Measurements from ENCODE around the gene B3GALNT2.

B3GALNT2 gene

DNA sequence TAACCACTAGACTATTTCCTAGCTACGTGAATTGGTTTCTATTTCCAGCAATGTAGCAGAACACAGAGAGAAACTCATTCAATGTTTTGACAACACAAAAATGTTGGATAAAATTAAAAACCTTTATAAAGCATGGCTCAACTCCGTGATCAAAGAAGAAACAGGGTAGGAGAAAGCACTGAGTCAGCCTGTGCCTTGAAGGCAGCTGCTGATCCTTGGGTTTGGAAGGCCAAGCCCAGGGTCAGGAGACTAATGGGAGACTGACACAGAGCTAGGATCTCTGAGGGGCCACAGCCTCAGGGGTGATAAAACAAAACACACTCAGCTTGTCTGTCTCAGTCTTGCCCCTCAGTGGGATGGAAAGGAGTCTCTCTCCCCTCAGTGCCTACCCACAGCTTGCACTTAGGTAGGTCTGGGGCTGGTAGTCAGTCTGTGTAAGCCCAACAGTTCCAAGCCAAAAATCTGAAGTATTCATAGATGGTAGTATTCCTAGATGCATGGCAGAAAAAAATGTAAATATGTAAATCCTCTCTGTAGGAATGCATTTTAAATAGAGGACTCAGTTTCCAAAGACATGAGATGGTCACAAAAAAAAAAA lies 53.3 kb downstream of the B3GALNT2 start:
- no peak for DNase-seq

DNA sequence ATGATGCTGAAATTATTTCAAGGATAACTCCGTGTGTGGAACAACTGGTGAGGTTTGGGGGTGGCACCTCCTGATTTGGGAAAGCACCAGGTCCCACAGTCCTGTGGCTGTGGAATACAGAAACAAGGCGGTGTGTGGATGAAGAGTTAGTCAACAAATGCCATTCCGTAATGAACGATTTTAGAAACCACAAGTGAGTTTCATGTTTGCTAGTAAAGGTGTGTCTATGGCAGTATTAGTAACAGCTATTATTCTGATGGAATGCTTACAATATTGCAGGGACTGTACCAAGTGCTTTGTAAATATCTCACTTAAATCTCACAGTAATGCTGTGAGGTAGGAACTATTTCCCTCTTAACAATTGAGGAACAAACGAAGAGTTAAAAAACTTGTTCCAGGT lies 53.8 kb downstream of the B3GALNT2 start:
- DNase-seq, result no peak

DNA sequence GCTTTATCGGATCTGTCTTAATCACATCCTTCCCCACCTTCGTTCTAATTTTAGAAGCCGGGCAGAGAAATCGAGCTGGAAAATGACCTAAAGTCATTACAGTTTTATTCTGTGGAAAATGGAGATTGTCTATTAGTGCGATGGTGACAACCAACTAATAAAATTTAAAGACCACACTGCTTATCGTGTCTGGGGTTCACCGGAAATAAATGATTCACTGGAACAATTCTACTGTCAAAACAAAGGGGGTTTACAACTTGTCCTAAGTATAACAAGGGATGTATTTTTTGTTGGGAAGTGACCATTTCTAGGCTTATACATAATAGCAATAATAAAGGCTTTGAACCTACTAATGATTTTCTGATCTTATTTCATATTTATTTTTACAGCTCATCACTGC lies 55.6 kb downstream of the B3GALNT2 start:
- no peak for DNase-seq

DNA sequence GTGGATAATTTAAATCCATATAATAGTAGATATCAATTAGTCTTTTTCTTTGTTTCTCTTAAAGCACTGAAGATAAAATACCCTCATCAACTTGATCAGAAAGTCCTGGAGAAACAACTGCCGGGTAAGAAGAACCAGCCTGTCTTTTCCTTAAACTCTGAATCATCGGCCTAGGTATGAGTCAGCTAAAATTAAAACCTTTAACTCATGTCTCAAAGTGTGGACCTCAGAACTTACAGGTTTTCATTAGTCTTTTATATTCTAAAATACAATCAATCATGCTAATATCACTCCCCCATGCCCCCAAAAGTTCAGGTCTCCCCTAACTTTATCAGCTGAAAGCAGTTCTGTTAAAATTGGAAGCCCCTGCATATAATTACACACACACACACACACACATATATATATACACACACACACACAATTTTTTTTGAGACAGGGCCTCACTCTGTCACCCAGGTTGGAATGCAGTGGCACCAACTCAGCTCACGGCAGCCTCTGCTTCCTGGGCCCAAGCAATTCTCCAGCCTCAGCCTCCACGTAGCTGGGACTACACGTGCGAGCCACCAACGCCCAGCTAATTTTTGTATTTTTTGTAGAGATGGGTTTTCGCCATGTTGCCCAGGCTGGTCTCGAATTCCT lies 61.3 kb downstream of the B3GALNT2 start:
- no peak for DNase-seq

- DNase-seq, result no peak
Measured at GRCh38 chr1:235441159-235441685, 63.0 kb downstream of the B3GALNT2 start.

DNA sequence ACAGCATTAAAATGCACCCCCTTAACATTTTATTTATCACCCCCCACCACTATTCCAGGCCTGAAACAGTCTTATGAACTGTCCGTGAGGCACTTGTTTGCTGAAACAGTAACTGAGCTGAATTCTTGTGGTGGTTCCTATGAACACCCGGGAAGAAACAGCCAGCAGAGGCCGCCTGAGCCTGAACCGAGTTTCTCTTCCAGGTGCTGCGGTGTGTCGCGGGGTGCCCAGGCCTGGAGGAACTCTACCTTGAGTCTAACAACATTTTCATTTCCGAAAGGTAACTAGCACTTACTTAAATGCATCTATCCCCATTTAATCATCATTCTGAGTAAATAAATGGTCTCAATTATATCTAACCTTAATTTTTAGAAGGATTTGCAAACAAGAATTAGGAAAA lies 70.3 kb downstream of the B3GALNT2 start:
- no peak for DNase-seq

- no peak for DNase-seq
Measured at GRCh38 chr1:235430991-235431390, 73.3 kb downstream of the B3GALNT2 start.

GRCh38 chr1:235429143-235429542 lies 75.1 kb downstream of the B3GALNT2 start:
- DNase-seq, result no peak

DNA sequence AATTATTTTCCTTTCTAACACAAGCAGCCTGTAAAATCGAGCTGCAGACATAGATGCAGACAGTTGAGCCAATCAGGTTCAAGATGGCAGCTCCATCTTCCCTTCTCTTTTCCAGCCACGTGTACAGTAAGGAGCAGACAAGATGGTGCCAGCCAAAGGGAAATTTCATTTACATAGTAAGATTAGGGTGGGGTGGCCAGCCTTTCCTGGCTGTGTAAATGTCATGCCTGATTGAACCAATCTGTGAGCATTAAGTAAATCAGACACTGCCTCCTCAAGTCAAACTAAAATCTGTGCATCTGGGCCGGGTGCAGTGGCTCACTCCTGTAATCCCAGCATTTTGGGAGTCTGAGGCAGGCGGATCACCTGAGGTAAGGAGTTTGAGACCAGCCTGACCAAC lies 76.8 kb downstream of the B3GALNT2 start:
- no peak for DNase-seq

DNA sequence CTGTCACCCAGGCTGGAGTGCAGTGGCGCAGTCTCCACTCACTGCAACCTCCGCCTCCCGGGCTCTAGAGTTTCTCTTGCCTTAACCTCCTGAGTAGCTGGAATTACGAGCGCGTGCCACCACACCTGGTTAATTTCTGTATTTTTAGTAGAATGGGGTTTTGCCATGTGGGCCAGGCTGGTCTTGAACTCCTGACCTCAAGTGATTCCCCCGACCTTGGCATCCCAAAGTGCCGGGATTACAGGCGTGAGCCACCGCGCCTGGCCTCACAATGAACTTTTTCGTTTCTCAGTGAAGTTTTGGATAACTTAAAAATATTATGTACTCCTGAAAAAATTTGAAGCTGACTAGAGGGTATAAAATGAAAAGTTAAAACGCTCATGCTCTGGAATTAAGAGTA lies 77.6 kb downstream of the B3GALNT2 start:
- DNase-seq, result no peak

DNA sequence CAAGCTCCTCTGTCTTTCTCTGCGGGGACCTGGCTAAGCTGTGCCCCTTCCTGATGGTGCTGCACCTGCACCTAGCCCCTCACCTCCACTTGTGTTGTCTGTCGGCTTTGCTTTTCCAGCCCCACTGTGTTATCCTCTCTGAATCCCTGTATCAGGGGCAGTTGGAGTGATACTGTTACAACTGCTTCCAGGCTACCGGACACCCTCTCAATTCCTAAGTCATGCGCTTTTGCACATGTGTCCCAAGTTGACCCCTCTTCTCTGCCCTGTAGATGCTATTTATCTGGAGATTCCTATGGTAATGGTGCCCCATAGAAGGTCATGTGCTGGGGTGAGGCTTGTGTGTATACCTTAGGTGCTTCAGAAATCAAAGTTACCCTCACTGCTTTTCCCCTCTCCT lies 78.1 kb downstream of the B3GALNT2 start:
- no peak for DNase-seq

- DNase-seq, result no peak
Measured at GRCh38 chr1:235425357-235425756, 78.9 kb downstream of the B3GALNT2 start.

DNA sequence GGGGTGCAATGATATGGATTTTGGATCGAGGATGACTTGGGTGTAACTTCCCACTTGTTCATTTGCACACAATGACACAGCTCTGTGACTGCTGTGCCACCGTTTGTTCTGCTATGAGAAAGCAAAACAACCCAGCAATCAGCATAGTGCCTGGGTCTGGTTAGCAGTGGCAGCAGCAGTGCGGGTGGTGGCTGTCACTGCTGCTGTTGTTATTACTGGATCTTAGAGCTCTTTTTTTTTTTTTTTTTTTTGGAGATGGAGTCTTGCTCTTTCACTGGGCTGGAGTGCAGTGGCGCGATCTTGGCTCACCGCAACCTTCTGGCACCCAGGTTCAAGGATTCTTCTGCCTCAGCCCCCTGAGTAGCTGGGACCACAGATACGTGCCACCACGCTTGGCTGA lies 80.2 kb downstream of the B3GALNT2 start:
- no peak for DNase-seq

DNA sequence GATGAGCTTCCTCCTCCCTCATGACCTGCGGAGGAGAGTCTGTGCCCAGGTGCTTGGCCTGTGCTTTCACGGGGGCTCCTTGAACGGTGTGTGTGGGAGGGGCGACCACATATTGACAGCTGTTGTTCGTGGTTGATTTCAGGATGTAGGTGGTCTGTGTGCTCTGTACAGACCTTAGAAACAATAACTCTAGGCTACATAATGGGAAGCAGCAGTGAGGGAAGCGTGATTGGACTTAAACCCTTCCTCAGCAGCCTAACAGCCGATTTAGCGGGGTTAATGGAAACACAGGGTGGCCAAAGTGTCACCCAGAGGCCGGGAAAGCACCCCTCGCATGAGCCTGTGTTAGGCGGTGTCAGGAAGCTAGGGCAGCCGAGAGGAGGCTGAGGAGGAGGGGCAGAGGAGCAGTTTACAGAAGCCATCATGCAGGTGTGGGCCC lies 81.0 kb downstream of the B3GALNT2 start:
- DNase-seq, result no peak

DNA sequence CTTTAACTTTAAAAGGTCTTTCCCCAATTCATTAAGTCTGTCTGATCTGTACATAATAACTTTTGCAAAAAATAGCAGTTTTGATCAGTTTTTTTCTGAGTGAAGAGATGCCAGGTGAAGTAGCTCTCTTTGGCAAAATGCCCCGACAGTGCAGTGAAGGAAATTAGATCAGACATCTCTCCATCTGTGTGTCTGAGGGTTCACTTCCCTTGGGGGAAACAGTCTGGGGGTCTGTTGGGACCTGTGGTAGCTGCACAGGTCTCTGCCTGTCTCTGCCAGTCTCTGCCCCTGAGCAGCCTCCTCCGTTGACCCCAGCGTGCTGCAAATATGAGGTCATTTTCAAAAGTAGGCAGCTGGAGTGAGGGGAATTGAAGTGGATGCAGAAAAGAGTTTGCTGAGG lies 82.5 kb downstream of the B3GALNT2 start:
- DNase-seq, result no peak

- no peak for DNase-seq
Measured at GRCh38 chr1:235417086-235417697, 87.1 kb downstream of the B3GALNT2 start.

- no peak for DNase-seq
Measured at GRCh38 chr1:235416662-235417049, 87.6 kb downstream of the B3GALNT2 start.

- DNase-seq, result peak; percentile 17
Measured at GRCh38 chr1:235415008-235415904, 89.0 kb downstream of the B3GALNT2 start.

- no peak for DNase-seq
Measured at GRCh38 chr1:235411489-235412486, 92.5 kb downstream of the B3GALNT2 start.

DNA sequence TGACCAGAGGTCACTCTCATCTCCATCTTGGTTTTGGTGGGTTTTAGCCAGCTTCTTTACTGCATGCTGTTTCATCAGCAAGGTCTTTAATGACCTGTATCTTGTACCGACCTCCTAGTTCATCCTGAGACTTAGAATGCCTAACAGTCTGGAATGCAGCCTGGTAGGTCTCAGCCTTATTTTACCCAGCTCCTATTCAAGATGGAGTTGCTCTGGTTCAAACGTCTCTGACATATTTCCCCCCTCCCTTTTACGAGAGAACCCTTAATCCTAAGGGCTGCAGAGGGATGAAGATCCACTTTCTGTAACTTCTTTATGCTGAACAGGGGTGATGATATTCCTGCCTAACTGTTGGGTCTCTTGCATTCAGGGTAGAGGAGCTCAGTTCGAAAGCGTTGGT lies 93.8 kb downstream of the B3GALNT2 start:
- DNase-seq, result no peak

DNA sequence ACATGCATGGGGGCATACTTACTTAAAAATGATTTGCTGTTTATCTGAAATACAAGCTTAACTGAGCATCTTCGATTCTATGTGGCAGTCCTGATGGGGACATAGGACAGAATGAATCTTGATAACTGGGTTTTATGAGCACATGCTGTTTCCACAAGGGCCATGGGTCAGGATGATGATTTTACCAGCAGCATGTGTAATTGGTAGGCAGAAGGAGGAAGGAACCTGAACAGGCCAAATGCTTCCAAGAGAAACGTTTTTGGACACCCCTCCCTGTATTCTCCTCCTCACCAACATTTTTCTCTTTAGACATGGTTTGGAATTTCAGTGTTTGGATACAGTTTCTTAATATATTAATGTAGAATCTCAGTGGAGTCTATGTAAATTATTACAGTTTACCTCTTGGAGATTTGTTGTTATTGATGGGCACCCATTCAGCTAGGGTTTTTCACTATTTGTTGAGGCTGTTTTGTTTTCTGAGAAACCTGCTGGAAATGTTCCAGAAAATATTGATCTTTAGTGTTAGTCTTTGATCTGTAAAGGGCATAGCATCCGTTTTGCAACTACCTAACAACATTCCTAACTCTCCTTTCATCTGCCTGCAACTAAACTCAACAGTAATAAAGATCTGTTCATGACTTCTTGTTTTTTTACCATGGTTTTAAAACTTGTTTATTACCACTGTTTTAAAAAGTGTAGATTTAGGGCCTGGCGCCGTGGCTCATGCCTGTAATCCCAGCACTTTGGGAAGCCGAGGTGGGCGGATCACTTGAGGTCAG lies 95.0 kb downstream of the B3GALNT2 start:
- DNase-seq, result no peak
